ENCODE results near the gene LRPAP1. TPM values are rescaled to one million over a fixed set of nuclear protein-coding genes. Genes with fewer than 3 reads are reported as not detected.

Gene LRPAP1
- total RNA-seq, 1 donor, result 82.9 TPM

- Histone ChIP-seq H3K4me1 (ENCODE audit: insufficient read depth, low read length) (no peaks in the 10 kb centered on the region), H3K27ac (ENCODE audit: low read depth, low read length) (no peak overlapping the region), H3K9me3 (ENCODE audit: low read depth, low read length) (no peaks in the 10 kb centered on the region), H3K27me3 (ENCODE audit: insufficient read depth, low read length) (no peaks in the 10 kb centered on the region), H2AFZ (ENCODE audit: low read length) (no peak overlapping the region), H3K4me2 (ENCODE audit: insufficient read depth, low read length) (no peak overlapping the region), H3K4me3 (ENCODE audit: insufficient read depth, low read length) (no peak overlapping the region), H4K20me1 (ENCODE audit: insufficient read depth, low read length) (peaks cover 10% of the 10 kb centered on the region), H3K36me3 (ENCODE audit: insufficient read depth, low read length) (peaks cover 58% of the 10 kb centered on the region), H3K79me2 (ENCODE audit: insufficient read depth, low read length) (no peaks in the 10 kb centered on the region)
- DNase-seq (ENCODE audit: insufficient read length, low spot score, missing footprints), result no peak
- no peak for TF ChIP-seq CTCF (IDR thresholded peaks at IDR 0.05; ENCODE audit: extremely low read depth, low read depth, low read length)
These were observed 13.7 kb downstream of the LRPAP1 start for GRCh38 chr4:3518511-3518880.

GRCh38 chr4:3517731-3518510 lies 14.3 kb downstream of the LRPAP1 start:
- TF ChIP-seq CTCF (IDR thresholded peaks at IDR 0.05; ENCODE audit: extremely low read depth, low read depth, low read length), result no peak
- no peak for DNase-seq (ENCODE audit: insufficient read length, low spot score, missing footprints)
- H2AFZ ChIP-seq (ENCODE audit: low read length), result no peak overlapping the region

GRCh38 chr4:3516836-3517730 lies 15.1 kb downstream of the LRPAP1 start:
- DNase-seq (ENCODE audit: insufficient read length, low spot score, missing footprints), result no peak
- peaks cover 4% of the 10 kb centered on the region for H4K20me1 ChIP-seq (ENCODE audit: insufficient read depth, low read length)
- no peak for TF ChIP-seq CTCF (IDR thresholded peaks at IDR 0.05; ENCODE audit: extremely low read depth, low read depth, low read length)
- no peak overlapping the region for H3K27ac ChIP-seq (ENCODE audit: low read depth, low read length)
- no peak overlapping the region for H3K4me2 ChIP-seq (ENCODE audit: insufficient read depth, low read length)
- no peaks in the 10 kb centered on the region for H3K27me3 ChIP-seq (ENCODE audit: insufficient read depth, low read length)
- H3K4me3 ChIP-seq (ENCODE audit: insufficient read depth, low read length), result no peak overlapping the region
- no peak overlapping the region for H2AFZ ChIP-seq (ENCODE audit: low read length)
- H3K4me1 ChIP-seq (ENCODE audit: insufficient read depth, low read length), result no peaks in the 10 kb centered on the region
- H3K79me2 ChIP-seq (ENCODE audit: insufficient read depth, low read length), result no peaks in the 10 kb centered on the region
- peaks cover 61% of the 10 kb centered on the region for H3K36me3 ChIP-seq (ENCODE audit: insufficient read depth, low read length)
- H3K9me3 ChIP-seq (ENCODE audit: low read depth, low read length), result no peaks in the 10 kb centered on the region

More at GRCh38 chr4:3517731-3518510, 14.3 kb downstream of the LRPAP1 start:
- H3K27ac ChIP-seq (ENCODE audit: low read depth, low read length), result no peak overlapping the region
- no peaks in the 10 kb centered on the region for H3K4me1 ChIP-seq (ENCODE audit: insufficient read depth, low read length)
- peaks cover 4% of the 10 kb centered on the region for H4K20me1 ChIP-seq (ENCODE audit: insufficient read depth, low read length)
- peaks cover 56% of the 10 kb centered on the region for H3K36me3 ChIP-seq (ENCODE audit: insufficient read depth, low read length)
- no peak overlapping the region for H3K4me2 ChIP-seq (ENCODE audit: insufficient read depth, low read length)
- no peaks in the 10 kb centered on the region for H3K27me3 ChIP-seq (ENCODE audit: insufficient read depth, low read length)
- H3K4me3 ChIP-seq (ENCODE audit: insufficient read depth, low read length), result no peak overlapping the region
- H3K79me2 ChIP-seq (ENCODE audit: insufficient read depth, low read length), result no peaks in the 10 kb centered on the region
- no peaks in the 10 kb centered on the region for H3K9me3 ChIP-seq (ENCODE audit: low read depth, low read length)
